ENCODE results near the gene LARGE1.

DNA sequence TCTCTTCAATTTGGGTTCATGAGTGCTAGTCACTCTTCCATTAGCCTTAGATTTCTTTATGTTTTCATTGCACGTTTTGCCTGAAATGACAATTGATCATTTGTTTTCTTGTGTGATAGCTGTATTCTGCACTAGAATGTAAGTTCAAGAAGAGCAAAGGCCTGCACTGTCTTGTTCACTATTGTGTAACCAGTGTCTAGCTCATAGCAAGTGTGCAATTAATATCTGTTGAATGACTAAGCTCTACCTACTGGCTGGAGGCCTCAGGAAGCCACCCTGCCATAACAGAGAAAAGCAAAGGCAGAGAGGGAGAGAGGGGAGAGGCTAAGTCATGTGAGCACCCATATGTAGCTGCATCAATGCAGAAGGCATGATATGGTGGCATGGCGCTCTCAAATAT is 569.3 kb downstream of the LARGE1 start:
- TF ChIP-seq, protein P1, sequence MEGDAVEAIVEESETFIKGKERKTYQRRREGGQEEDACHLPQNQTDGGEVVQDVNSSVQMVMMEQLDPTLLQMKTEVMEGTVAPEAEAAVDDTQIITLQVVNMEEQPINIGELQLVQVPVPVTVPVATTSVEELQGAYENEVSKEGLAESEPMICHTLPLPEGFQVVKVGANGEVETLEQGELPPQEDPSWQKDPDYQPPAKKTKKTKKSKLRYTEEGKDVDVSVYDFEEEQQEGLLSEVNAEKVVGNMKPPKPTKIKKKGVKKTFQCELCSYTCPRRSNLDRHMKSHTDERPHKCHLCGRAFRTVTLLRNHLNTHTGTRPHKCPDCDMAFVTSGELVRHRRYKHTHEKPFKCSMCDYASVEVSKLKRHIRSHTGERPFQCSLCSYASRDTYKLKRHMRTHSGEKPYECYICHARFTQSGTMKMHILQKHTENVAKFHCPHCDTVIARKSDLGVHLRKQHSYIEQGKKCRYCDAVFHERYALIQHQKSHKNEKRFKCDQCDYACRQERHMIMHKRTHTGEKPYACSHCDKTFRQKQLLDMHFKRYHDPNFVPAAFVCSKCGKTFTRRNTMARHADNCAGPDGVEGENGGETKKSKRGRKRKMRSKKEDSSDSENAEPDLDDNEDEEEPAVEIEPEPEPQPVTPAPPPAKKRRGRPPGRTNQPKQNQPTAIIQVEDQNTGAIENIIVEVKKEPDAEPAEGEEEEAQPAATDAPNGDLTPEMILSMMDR (IDR thresholded peaks at IDR 0.05; ENCODE audit: insufficient read depth, low read length, poor library complexity, severe bottlenecking), result no peak
- TF ChIP-seq EZH2phosphoT487 (conservative IDR thresholded peaks at IDR 0.05; ENCODE audit: low read length), result no peak

Data from SU-DHL-6 (cell line).